HS-27A (cell line): ENCODE measurements around the gene POU5F1.
"Not testable (repeated sequence)": the region's sequence is repeated elsewhere in the genome, so short reads cannot be mapped to it uniquely, and the experiment has no call there.

Experiments
- DNase-seq: peaks from one replicate; pipeline ENCODE4 v3.0.0-alpha.2; 2012; ENCODE audit warnings: low read depth, missing footprints

The POU5F1 gene

DNA sequence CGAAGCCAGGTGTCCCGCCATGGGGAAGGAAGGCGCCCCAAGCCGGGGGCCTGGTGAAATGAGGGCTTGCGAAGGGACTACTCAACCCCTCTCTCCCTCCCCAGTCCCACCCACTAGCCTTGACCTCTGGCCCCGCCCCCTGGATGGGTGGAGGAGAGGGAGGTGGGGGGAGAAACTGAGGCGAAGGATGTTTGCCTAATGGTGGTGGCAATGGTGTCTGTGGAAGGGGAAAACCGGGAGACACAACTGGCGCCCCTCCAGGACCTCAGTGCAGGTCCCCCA lies at the start of gene POU5F1:
TSS of gene POU5F1 (minus strand) at position 83 of the 282 bp plus-strand sequence. CDS start at position 21, 62 bp downstream.
- no peak for DNase-seq

GRCh38 chr6:31216208-31216898 lies 45.9 kb upstream of the POU5F1 start:
- no peak for DNase-seq

- not testable (repeated sequence) for DNase-seq
These were observed 44.7 kb upstream of the POU5F1 start for GRCh38 chr6:31215216-31215615.

DNA sequence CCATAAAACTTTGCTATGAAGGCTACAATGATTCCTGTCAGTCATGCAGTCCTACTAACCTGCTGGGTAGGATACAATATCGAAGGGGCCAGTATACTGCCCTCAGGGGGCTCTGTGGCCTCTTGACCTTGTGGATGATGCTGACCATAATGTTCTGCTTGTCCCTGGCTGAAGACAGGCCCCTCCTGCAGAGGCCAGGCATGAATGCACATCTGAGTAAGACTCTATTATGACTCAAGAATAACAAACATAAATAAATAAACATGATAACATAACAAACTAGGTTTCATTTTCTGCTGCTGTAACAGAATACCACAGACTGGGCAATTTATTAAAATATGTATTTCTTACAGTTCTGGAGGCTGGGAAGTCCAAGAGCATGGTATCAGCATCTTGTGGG lies 44.0 kb upstream of the POU5F1 start:
- no peak for DNase-seq

DNA sequence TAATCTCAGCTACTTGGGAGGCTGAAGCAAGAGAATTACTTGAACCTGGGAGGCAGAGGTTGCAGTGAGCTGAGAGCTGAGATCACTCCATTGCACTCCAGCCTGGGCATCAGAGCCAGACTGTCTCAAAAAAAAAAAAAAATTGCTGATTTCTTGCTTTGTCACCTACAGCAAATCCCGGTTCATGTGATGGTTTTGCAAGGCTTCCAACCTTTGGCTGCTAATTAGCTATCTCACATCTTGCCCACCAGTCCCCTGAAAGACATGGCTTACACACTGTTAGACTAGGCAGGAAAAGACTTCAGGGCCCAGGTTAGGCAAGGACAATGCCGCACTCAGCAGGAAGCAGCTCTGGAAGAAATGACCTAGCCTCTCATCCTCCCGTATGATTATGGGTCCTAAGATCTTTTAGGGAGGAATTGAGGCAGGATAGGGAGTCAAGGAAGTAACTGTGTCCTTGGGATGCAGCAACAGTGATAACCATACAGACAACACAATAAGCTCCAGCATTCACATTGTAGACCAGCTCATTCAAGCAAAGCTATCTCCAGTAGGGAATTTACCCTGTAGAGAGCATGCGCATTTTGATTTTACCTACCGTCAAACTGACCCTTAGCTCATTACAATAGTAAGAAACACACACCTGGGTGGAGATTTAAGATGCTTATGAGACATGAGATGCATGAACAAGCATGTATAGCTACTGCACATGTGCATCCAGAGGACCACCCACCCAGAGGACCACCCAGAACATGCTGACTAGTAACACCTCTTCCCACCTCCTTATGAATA lies 40.5 kb upstream of the POU5F1 start:
- no peak for DNase-seq

- no peak for DNase-seq
These were observed 39.6 kb upstream of the POU5F1 start for GRCh38 chr6:31210123-31210522.

GRCh38 chr6:31209137-31209536 lies 38.7 kb upstream of the POU5F1 start:
- DNase-seq: no peak

DNA sequence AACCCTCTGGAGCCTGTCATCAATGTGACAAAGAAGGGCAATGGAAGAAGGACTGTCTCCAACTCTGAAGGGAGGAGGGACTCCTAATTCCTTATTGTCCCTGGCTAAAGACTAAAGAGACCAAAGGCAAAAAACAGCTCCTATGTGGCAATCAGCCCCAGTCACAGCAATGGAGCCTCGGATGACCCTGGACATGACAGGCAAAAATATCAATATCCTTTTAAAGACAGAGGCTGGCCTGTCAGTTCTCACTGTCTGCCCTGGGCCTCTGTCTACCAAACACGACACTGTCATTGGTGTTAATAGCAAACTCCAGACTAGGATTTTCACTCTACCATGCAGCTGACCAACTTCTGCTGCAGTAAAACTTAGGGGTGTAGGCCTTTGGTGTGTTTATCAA lies 38.0 kb upstream of the POU5F1 start:
- no peak for DNase-seq

GRCh38 chr6:31205638-31206037 lies 35.2 kb upstream of the POU5F1 start:
- no peak for DNase-seq

DNA sequence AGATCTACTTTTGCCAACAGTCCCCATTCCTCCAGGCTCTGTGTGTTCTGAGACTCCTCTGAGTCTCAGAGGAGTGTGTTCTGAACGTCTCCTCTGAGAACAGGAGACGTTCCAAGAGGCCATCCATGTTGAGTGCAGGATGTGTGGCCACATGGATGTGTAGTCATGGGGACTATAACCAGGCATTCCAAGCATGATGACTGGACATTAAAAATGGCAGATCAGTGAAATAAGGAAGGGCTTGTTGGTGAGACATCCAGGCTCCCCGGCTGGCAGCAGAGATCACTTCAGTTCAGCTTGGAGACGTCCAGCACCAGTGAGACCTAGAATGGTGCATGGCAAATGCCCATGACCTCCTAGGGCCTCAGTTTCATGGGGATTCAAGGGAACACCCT lies 34.3 kb upstream of the POU5F1 start:
- DNase-seq: no peak

- no peak for DNase-seq
These were observed 33.0 kb upstream of the POU5F1 start for GRCh38 chr6:31203345-31203979.

GRCh38 chr6:31202259-31203166 lies 32.0 kb upstream of the POU5F1 start:
- DNase-seq: no peak

DNA sequence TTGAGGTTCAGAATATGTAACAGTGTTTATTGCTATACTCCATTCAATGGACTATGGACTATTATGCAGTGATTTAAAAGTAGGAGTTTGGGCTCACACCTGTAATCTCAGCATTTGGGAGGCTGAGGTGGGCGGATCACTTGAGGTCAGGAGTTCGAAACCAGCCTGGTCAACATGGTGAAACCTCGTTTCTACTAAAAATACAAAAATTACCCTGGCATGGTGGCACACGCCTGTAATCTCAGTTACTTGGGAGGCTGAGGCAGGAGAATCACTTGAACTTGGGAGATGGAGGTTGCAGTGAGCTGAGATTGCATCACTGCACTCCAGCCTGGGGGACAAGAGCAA lies 28.6 kb upstream of the POU5F1 start:
- not testable (repeated sequence) for DNase-seq

GRCh38 chr6:31197559-31198305 lies 27.2 kb upstream of the POU5F1 start:
- peak; percentile 68 for DNase-seq

DNA sequence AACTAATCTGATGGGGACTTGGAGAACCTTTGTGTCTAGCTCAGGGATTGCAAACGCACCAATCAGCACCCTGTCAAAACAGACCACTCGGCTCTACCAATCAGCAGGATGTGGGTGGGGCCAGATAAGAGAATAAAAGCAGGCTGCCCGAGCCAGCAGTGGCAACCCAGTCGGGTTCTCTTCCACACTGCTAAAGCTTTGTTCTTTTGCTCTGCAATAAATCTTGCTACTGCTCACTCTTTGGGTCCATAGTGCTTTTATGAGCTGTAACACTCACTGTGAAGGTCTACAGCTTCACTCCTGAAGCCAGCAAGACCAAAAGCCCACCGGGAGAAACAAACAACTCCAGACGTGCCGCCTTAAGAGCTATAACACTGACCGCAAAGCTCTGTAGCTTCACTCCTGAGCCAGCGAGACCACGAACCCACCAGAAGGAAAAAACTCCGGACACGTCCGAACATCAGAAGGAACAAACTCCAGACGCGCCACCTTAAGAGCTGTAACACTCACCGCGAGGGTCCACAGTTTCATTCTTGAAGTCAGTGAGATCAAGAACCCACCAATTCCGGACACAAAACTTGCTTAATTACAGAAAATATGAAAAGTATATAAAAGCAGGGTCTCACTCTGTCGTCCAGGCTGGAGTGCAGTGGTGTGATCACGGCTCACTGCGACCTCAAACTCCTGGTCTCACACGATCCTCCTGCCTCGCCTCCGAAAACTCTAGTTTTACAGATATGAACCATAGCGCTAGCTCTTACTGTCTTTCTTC lies 26.0 kb upstream of the POU5F1 start:
- DNase-seq: not testable (repeated sequence)

DNA sequence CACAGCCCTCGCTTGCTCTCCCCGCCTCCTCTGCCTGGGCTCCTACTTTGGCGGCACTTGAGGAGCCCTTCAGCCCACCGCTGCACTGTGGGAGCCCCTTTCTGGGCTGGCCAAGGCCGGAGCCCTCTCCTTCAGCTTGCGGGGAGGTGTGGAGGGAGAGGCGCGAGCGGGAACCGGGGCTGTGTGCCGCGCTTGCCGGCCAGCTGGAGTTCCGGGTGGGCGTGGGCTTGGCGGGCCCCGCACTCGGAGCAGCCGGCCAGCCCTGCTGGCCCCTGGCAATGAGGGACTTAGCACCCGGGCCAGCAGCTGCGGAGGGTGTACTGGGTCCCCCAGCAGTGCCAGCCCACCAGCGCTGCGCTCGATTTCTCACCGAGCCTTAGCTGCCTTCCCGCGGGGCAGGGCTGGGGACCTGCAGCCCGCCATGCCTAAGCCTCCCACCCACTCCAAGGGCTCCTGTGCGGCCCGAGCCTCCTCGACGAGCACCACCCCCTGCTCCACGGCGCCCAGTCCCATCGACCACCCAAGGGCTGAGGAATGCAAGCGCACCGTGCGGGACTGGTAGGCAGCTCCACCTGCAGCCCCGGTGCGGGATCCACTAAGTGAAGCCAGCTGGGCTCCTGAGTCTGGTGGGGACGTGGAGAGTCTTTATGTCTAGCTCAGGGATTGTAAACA lies 25.0 kb upstream of the POU5F1 start:
- DNase-seq: not testable (repeated sequence)

GRCh38 chr6:31194061-31194834 lies 23.8 kb upstream of the POU5F1 start:
- DNase-seq: no peak

DNA sequence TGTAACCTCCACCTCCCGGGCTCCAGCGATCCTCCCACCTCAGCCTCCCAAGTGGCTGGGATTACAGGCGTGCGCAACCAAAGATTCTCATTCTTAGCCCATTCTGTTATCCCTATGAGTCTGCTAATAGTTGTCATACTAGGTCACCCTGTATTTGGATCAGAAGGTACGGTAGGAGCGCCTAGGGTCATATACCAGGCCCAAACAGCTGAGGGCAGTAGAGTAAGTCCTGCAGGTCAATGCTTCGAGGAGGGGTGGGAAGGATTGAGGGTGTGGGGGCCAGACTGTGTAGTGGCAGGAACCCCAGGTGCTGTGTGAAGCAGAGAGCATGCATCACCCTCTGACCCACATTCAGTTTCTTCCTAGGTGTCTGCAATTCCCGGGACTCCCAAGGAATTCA lies 22.7 kb upstream of the POU5F1 start:
- DNase-seq: no peak

GRCh38 chr6:31192431-31193105 lies 22.1 kb upstream of the POU5F1 start:
- DNase-seq: peak; percentile 59
